Measurements from ENCODE around the gene RTN4RL2. TPM values are rescaled to one million over a fixed set of nuclear protein-coding genes. Genes with fewer than 3 reads are reported as not detected.

RTN4RL2 gene
- total RNA-seq, 1 experiment from 2014 or later: 7.0 TPM

GRCh38 chr11:57513911-57514537, 53.7 kb downstream of the RTN4RL2 start:
- Histone ChIP-seq H3K18ac (ENCODE audit: insufficient read length, low read depth, low read length) (no peak overlapping the region), H2BK5ac (ENCODE audit: insufficient read length, low read length) (no peak overlapping the region), H3K23me2 (ENCODE audit: insufficient read length, low read depth, low read length, poor library complexity, severe bottlenecking) (peaks cover 16% of the 10 kb centered on the region), H3T11ph (ENCODE audit: low read length) (no peak overlapping the region), H4K20me1 (ENCODE audit: control insufficient read depth, insufficient read depth, insufficient read length) (no peaks in the 10 kb centered on the region), H2AFZ (ENCODE audit: low read length) (no peak overlapping the region), H4K5ac (ENCODE audit: insufficient read length, low read depth, low read length) (no peak overlapping the region), H3K27ac (ENCODE audit: insufficient read length, low read depth, low read length) (no peak overlapping the region), H4K91ac (ENCODE audit: insufficient read length, low read depth, low read length) (no peak overlapping the region), H2BK12ac (ENCODE audit: insufficient read length, low read depth, low read length) (no peak overlapping the region), H3K9ac (ENCODE audit: extremely low read depth, insufficient read length, low read length) (peak overlapping the region; percentile 1), H3K4me2 (ENCODE audit: insufficient read depth, insufficient read length, low read length) (peak overlapping the region; percentile 63), H3K56ac (ENCODE audit: insufficient read length, low read depth, low read length) (no peak overlapping the region), H3K79me2 (ENCODE audit: insufficient read depth, low read length) (no peaks in the 10 kb centered on the region), H3K4ac (ENCODE audit: low read depth, low read length) (no peak overlapping the region), H2AK5ac (ENCODE audit: insufficient read length, low read length) (no peak overlapping the region), H3K9me3 (ENCODE audit: control insufficient read depth, low read depth, low read length) (no peaks in the 10 kb centered on the region), H2BK20ac (ENCODE audit: low read depth, low read length, poor library complexity, severe bottlenecking) (no peak overlapping the region), H4K8ac (replicated peaks; ENCODE audit: insufficient read length, low read depth, low read length) (no peak overlapping the region), H3K14ac (ENCODE audit: insufficient read depth, low read length) (no peak overlapping the region), H2BK120ac (ENCODE audit: low read depth, low read length, poor library complexity, severe bottlenecking) (no peak overlapping the region), H3K79me1 (ENCODE audit: insufficient read depth, low read depth, low read length, poor library complexity, severe bottlenecking) (no peaks in the 10 kb centered on the region), H3K23ac (ENCODE audit: insufficient read length, low read depth, low read length) (no peak overlapping the region), H3K27me3 (ENCODE audit: insufficient read depth, low read length) (no peaks in the 10 kb centered on the region), H2BK15ac (ENCODE audit: low read depth, low read length) (no peak overlapping the region), H3K4me1 (ENCODE audit: insufficient read depth, low read length) (peaks cover 2% of the 10 kb centered on the region)
- no peak for TF ChIP-seq CTCF (conservative IDR thresholded peaks at IDR 0.05)
- Mint-ChIP-seq H3K4me1 (peaks cover 10 to 13% of the 10 kb centered on the region in 2 experiments; a peak in 2 of 4 replicates), H3K27ac (no peak overlapping the region; a peak in 1 of 7 replicates), H3K9me3 (0 out of 5 replicates have a peak, but pooled peaks cover 0 to 3% of the 10 kb centered on the region in 2 experiments), H3K27me3 (ENCODE audit: low read depth) (peaks cover 51% of the 10 kb centered on the region), H3K4me3 (peak overlapping the region; percentile 90 to 98), H3K36me3 (ENCODE audit: insufficient read depth in 1 of 3, low read depth in 3 of 3) (peaks cover 0 to 4% (median 0%) of the 10 kb centered on the region in 3 experiments; a peak in 4 of 7 replicates)
- WGBS (ENCODE audit: extremely low coverage, insufficient read length, low lambda C conversion rate): no CpG with 5 or more reads among the region's 35 CpGs
- peak; percentile 57 for DNase-seq
